Vagina (tissue), 2 donors: ENCODE data around the gene SREBF2.

Experiments
- CTCF ChIP-seq, 3 experiments: fragments of 450-650 bp in 2 of 3; fragments of 200-600 bp in 1 of 3; sonication (generic) in 1 of 3; IDR thresholded peaks; one replicate each; pipeline ENCODE4 v1.5.1; 2017 to 2019; ENCODE audit warnings: antibody characterized with exemption in 3 of 3, mild to moderate bottlenecking in 2 of 3, moderate library complexity in 2 of 3
- POLR2A ChIP-seq, 2 donors: fragments of 450-650 bp; IDR thresholded peaks; one replicate each; pipeline ENCODE4 v1.6.1; 2017; ENCODE audit warnings: antibody characterized with exemption in 2 of 2, mild to moderate bottlenecking in 2 of 2, moderate library complexity in 2 of 2

GRCh38 chr22:41863472-41863871 lies 30.6 kb downstream of the SREBF2 start:
- TF ChIP-seq CTCF (IDR thresholded peaks at IDR 0.05) = no peak
- TF ChIP-seq POLR2A (IDR thresholded peaks at IDR 0.05) = no peak
